Measurements from ENCODE around the gene PCOLCE2.
A peak's percentile ranks its signal among the peaks of the same experiment; 100 is the strongest.

PCOLCE2 gene

GRCh38 chr3:142863930-142864920 lies 24.7 kb downstream of the PCOLCE2 start:
- DNase-seq (ENCODE audit: low spot score), result no peak

- DNase-seq (ENCODE audit: low spot score), result no peak
These were observed 25.7 kb downstream of the PCOLCE2 start for GRCh38 chr3:142863010-142863817.

GRCh38 chr3:142861926-142862325 lies 27.0 kb downstream of the PCOLCE2 start:
- no peak for DNase-seq (ENCODE audit: low spot score)

GRCh38 chr3:142858043-142858442 lies 30.8 kb downstream of the PCOLCE2 start:
- DNase-seq (ENCODE audit: low spot score), result no peak

GRCh38 chr3:142857056-142857455 lies 31.8 kb downstream of the PCOLCE2 start:
- no peak for DNase-seq (ENCODE audit: low spot score)

GRCh38 chr3:142853270-142854168 lies 35.4 kb downstream of the PCOLCE2 start:
- DNase-seq (ENCODE audit: low spot score), result no peak

- DNase-seq (ENCODE audit: low spot score), result no peak
These were observed 36.9 kb downstream of the PCOLCE2 start for GRCh38 chr3:142852009-142852408.

- DNase-seq (ENCODE audit: low spot score), result no peak
These were observed 38.4 kb downstream of the PCOLCE2 start for GRCh38 chr3:142850395-142851023.

- no peak for DNase-seq (ENCODE audit: low spot score)
These were observed 39.7 kb downstream of the PCOLCE2 start for GRCh38 chr3:142849148-142849547.

- DNase-seq (ENCODE audit: low spot score), result no peak
These were observed 41.9 kb downstream of the PCOLCE2 start for GRCh38 chr3:142846779-142847577.

GRCh38 chr3:142844339-142844977 lies 44.4 kb downstream of the PCOLCE2 start:
- peak; percentile 47 for DNase-seq (ENCODE audit: low spot score)

GRCh38 chr3:142839831-142840230 lies 49.1 kb downstream of the PCOLCE2 start:
- no peak for DNase-seq (ENCODE audit: low spot score)

- no peak for DNase-seq (ENCODE audit: low spot score)
These were observed 51.4 kb downstream of the PCOLCE2 start for GRCh38 chr3:142837526-142837925.

GRCh38 chr3:142828703-142829305 lies 60.1 kb downstream of the PCOLCE2 start:
- peak; percentile 82 for DNase-seq (ENCODE audit: low spot score)

- DNase-seq (ENCODE audit: low spot score), result no peak
These were observed 69.7 kb downstream of the PCOLCE2 start for GRCh38 chr3:142819179-142819578.

GRCh38 chr3:142818651-142819050 lies 70.2 kb downstream of the PCOLCE2 start:
- no peak for DNase-seq (ENCODE audit: low spot score)

- no peak for DNase-seq (ENCODE audit: low spot score)
These were observed 71.0 kb downstream of the PCOLCE2 start for GRCh38 chr3:142817897-142818296.

- no peak for DNase-seq (ENCODE audit: low spot score)
These were observed 71.5 kb downstream of the PCOLCE2 start for GRCh38 chr3:142817356-142817755.

- no peak for DNase-seq (ENCODE audit: low spot score)
These were observed 73.1 kb downstream of the PCOLCE2 start for GRCh38 chr3:142815803-142816202.

- DNase-seq (ENCODE audit: low spot score), result no peak
These were observed 79.6 kb downstream of the PCOLCE2 start for GRCh38 chr3:142809259-142809658.

Measured in hematopoietic multipotent progenitor cell treated with erythropoietin and hydrocortisone succinate and interleukin-3 and kit ligand, for 17 days (in vitro differentiated cells).